Measurements from ENCODE around the gene AOPEP. TPM values are rescaled to one million over a fixed set of nuclear protein-coding genes. Genes with fewer than 3 reads are reported as not detected.

Gene AOPEP
- polyA plus RNA-seq, 6 donors from 2014 or later = 5.2 to 11.8 (median 8.2) TPM

GRCh38 chr9:94923326-94924089, 197.0 kb downstream of the AOPEP start:
- DNase-seq (no peak), ATAC-seq (ENCODE audit: low read depth in 2 of 2) (no peak)
- Mint-ChIP-seq H3K36me3 (peaks cover 5 to 18% of the 10 kb centered on the region in 2 donors), H3K9me3 (no peaks in the 10 kb centered on the region), H3K4me3 (no peak overlapping the region), H3K27ac (peak overlapping the region in 2 of 6 donors; percentile 9 to 27), H3K27me3 (no peaks in the 10 kb centered on the region), H3K4me1 (no peaks in the 10 kb centered on the region)

GRCh38 chr9:94925751-94926430, 199.4 kb downstream of the AOPEP start:
- ATAC-seq (ENCODE audit: low read depth in 2 of 2) = no peak
- no peak overlapping the region for H3K27ac Mint-ChIP-seq
- peaks cover 0 to 3% (median 0%) of the 10 kb centered on the region in 3 donors for H3K4me1 Mint-ChIP-seq
- no peak overlapping the region for H3K4me3 Mint-ChIP-seq
- H3K9me3 Mint-ChIP-seq = no peaks in the 10 kb centered on the region
- H3K27me3 Mint-ChIP-seq = no peaks in the 10 kb centered on the region
- no peak for DNase-seq
- H3K36me3 Mint-ChIP-seq = peaks cover 5 to 30% of the 10 kb centered on the region in 2 donors

- Mint-ChIP-seq H3K4me1 (peaks cover 0 to 3% (median 0%) of the 10 kb centered on the region in 3 donors), H3K36me3 (peaks cover 5 to 30% of the 10 kb centered on the region in 2 donors), H3K4me3 (no peak overlapping the region), H3K27ac (no peak overlapping the region), H3K9me3 (no peaks in the 10 kb centered on the region), H3K27me3 (no peaks in the 10 kb centered on the region)
- ATAC-seq (ENCODE audit: low read depth in 2 of 2) (no peak), DNase-seq (no peak)
Observed at GRCh38 chr9:94926431-94926800, 199.9 kb downstream of the AOPEP start.

- DNase-seq (no peak), ATAC-seq (ENCODE audit: low read depth in 2 of 2) (no peak)
- H3K9me3 Mint-ChIP-seq = no peaks in the 10 kb centered on the region
- H3K36me3 Mint-ChIP-seq = peaks cover 9 to 30% of the 10 kb centered on the region in 2 donors
- no peak overlapping the region for H3K4me3 Mint-ChIP-seq
- no peaks in the 10 kb centered on the region for H3K27me3 Mint-ChIP-seq
- H3K4me1 Mint-ChIP-seq = peaks cover 0 to 3% (median 0%) of the 10 kb centered on the region in 3 donors
- H3K27ac Mint-ChIP-seq = peak overlapping the region in 1 of 6 donors; percentile 50
Observed at GRCh38 chr9:94927048-94927761, 200.7 kb downstream of the AOPEP start.

GRCh38 chr9:94927762-94928670, 201.5 kb downstream of the AOPEP start:
- DNase-seq (no peak), ATAC-seq (ENCODE audit: low read depth in 2 of 2) (no peak)
- H3K27ac Mint-ChIP-seq = peak overlapping the region in 1 of 6 donors; percentile 58
- H3K27me3 Mint-ChIP-seq = no peaks in the 10 kb centered on the region
- H3K9me3 Mint-ChIP-seq = no peaks in the 10 kb centered on the region
- H3K4me3 Mint-ChIP-seq = no peak overlapping the region
- peaks cover 11 to 30% of the 10 kb centered on the region in 2 donors for H3K36me3 Mint-ChIP-seq
- H3K4me1 Mint-ChIP-seq = peaks cover 0 to 3% (median 0%) of the 10 kb centered on the region in 3 donors

- no peak for ATAC-seq (ENCODE audit: low read depth in 2 of 2)
- Mint-ChIP-seq H3K4me3 (peak overlapping the region in 1 of 8 donors; percentile 60), H3K9me3 (no peaks in the 10 kb centered on the region), H3K4me1 (peaks cover 0 to 3% (median 0%) of the 10 kb centered on the region in 3 donors), H3K27ac (peak overlapping the region in 1 of 6 donors; percentile 10), H3K27me3 (no peaks in the 10 kb centered on the region), H3K36me3 (peaks cover 15 to 30% of the 10 kb centered on the region in 2 donors)
- no peak for DNase-seq
Observed at GRCh38 chr9:94928691-94929368, 202.3 kb downstream of the AOPEP start.

- Mint-ChIP-seq H3K4me1 (peaks cover 0 to 3% (median 0%) of the 10 kb centered on the region in 3 donors), H3K27me3 (no peaks in the 10 kb centered on the region), H3K4me3 (no peak overlapping the region), H3K27ac (peak overlapping the region in 1 of 6 donors; percentile 10), H3K36me3 (peaks cover 17 to 33% of the 10 kb centered on the region in 2 donors), H3K9me3 (no peaks in the 10 kb centered on the region)
- DNase-seq (no peak), ATAC-seq (ENCODE audit: low read depth in 2 of 2) (no peak)
Observed at GRCh38 chr9:94929369-94929756, 202.9 kb downstream of the AOPEP start.

- Mint-ChIP-seq H3K36me3 (peaks cover 20 to 36% of the 10 kb centered on the region in 2 donors), H3K4me1 (peaks cover 0 to 5% (median 3%) of the 10 kb centered on the region in 3 donors), H3K27me3 (no peaks in the 10 kb centered on the region), H3K9me3 (no peaks in the 10 kb centered on the region), H3K4me3 (no peak overlapping the region), H3K27ac (no peak overlapping the region)
- ATAC-seq (ENCODE audit: low read depth in 2 of 2) (no peak), DNase-seq (no peak)
Observed at GRCh38 chr9:94931036-94931633, 204.6 kb downstream of the AOPEP start.

- ATAC-seq (ENCODE audit: low read depth in 2 of 2) (no peak), DNase-seq (no peak)
- H3K36me3 Mint-ChIP-seq = peaks cover 20 to 40% of the 10 kb centered on the region in 2 donors
- no peaks in the 10 kb centered on the region for H3K9me3 Mint-ChIP-seq
- H3K27me3 Mint-ChIP-seq = no peaks in the 10 kb centered on the region
- H3K4me1 Mint-ChIP-seq = peaks cover 0 to 6% (median 3%) of the 10 kb centered on the region in 3 donors
- peak overlapping the region in 1 of 6 donors; percentile 31 for H3K27ac Mint-ChIP-seq
- no peak overlapping the region for H3K4me3 Mint-ChIP-seq
Observed at GRCh38 chr9:94931740-94932139, 205.2 kb downstream of the AOPEP start.

- no peak for DNase-seq
- Mint-ChIP-seq H3K27me3 (no peaks in the 10 kb centered on the region), H3K4me1 (peaks cover 0 to 6% (median 3%) of the 10 kb centered on the region in 3 donors), H3K4me3 (no peak overlapping the region), H3K36me3 (peaks cover 15 to 32% of the 10 kb centered on the region in 2 donors), H3K9me3 (no peaks in the 10 kb centered on the region), H3K27ac (peak overlapping the region in 2 of 6 donors; percentile 26 to 74)
- no peak for ATAC-seq (ENCODE audit: low read depth in 2 of 2)
Observed at GRCh38 chr9:94932652-94933510, 206.4 kb downstream of the AOPEP start.

GRCh38 chr9:94933511-94933828, 207.0 kb downstream of the AOPEP start:
- Mint-ChIP-seq H3K27ac (peak overlapping the region in 2 of 6 donors; percentile 26 to 74), H3K9me3 (peaks cover 0 to 3% (median 0%) of the 10 kb centered on the region in 7 donors), H3K27me3 (no peaks in the 10 kb centered on the region), H3K4me3 (no peak overlapping the region), H3K4me1 (peaks cover 0 to 10% (median 3%) of the 10 kb centered on the region in 3 donors), H3K36me3 (peaks cover 15 to 38% of the 10 kb centered on the region in 2 donors)
- no peak for ATAC-seq (ENCODE audit: low read depth in 2 of 2)
- DNase-seq = no peak
